ENCODE measurements around the gene METTL2B.
"Not testable (repeated sequence)": the region's sequence is repeated elsewhere in the genome, so short reads cannot be mapped to it uniquely, and the experiment has no call there.

METTL2B gene

GRCh38 chr7:128455543-128456254 is 20.8 kb upstream of the METTL2B start, which contains the start of gene HILPDA:
Gene HILPDA, plus strand, starts transcription at chr7:128455878. Its CDS starts 1,391 bp downstream, at chr7:128457269.
- peak; percentile 96 for DNase-seq

- no peak for DNase-seq
Observed at GRCh38 chr7:128456255-128456725, 20.3 kb upstream of the METTL2B start.

GRCh38 chr7:128457385-128457784 is 19.2 kb upstream of the METTL2B start:
- DNase-seq: not testable (repeated sequence)

- no peak for DNase-seq
Observed at GRCh38 chr7:128458956-128459355, 17.6 kb upstream of the METTL2B start.

GRCh38 chr7:128459394-128459878 is 17.1 kb upstream of the METTL2B start:
- peak; percentile 66 for DNase-seq

GRCh38 chr7:128462460-128462859 is 14.1 kb upstream of the METTL2B start:
- no peak for DNase-seq

GRCh38 chr7:128463345-128463744 is 13.2 kb upstream of the METTL2B start:
- not testable (repeated sequence) for DNase-seq

- not testable (repeated sequence) for DNase-seq
Observed at GRCh38 chr7:128463933-128464332, 12.6 kb upstream of the METTL2B start.

- not testable (repeated sequence) for DNase-seq
Observed at GRCh38 chr7:128466871-128467270, 9.7 kb upstream of the METTL2B start.

GRCh38 chr7:128477336-128477690 is 765 bp downstream of the METTL2B start:
- not testable (repeated sequence) for DNase-seq

- DNase-seq: not testable (repeated sequence)
Observed at GRCh38 chr7:128479082-128479481, 2.5 kb downstream of the METTL2B start.

GRCh38 chr7:128488134-128488533 is 11.6 kb downstream of the METTL2B start:
- not testable (repeated sequence) for DNase-seq

GRCh38 chr7:128497405-128497804 is 20.9 kb downstream of the METTL2B start:
- DNase-seq: no peak

GRCh38 chr7:128505416-128505815 is 28.9 kb downstream of the METTL2B start:
- DNase-seq: not testable (repeated sequence)

GRCh38 chr7:128506819-128507218 is 30.3 kb downstream of the METTL2B start:
- not testable (repeated sequence) for DNase-seq

- DNase-seq: not testable (repeated sequence)
Observed at GRCh38 chr7:128507321-128507993, 30.9 kb downstream of the METTL2B start.

- DNase-seq: not testable (repeated sequence)
Observed at GRCh38 chr7:128511692-128512091, 35.1 kb downstream of the METTL2B start.

- not testable (repeated sequence) for DNase-seq
Observed at GRCh38 chr7:128515232-128515631, 38.7 kb downstream of the METTL2B start.

GRCh38 chr7:128517023-128517422 is 40.5 kb downstream of the METTL2B start:
- DNase-seq: not testable (repeated sequence)

- peak; percentile 78 for DNase-seq
Observed at GRCh38 chr7:128523226-128523931, 46.8 kb downstream of the METTL2B start.

- not testable (repeated sequence) for DNase-seq
Observed at GRCh38 chr7:128523932-128524524, 47.5 kb downstream of the METTL2B start.

- DNase-seq: not testable (repeated sequence)
Observed at GRCh38 chr7:128525584-128525983, 49.0 kb downstream of the METTL2B start.

- not testable (repeated sequence) for DNase-seq
Observed at GRCh38 chr7:128526062-128526466, 49.5 kb downstream of the METTL2B start.
